ENCODE measurements around the gene TEDC1.
A peak's percentile ranks its signal among the peaks of the same experiment; 100 is the strongest.

Gene TEDC1

DNA sequence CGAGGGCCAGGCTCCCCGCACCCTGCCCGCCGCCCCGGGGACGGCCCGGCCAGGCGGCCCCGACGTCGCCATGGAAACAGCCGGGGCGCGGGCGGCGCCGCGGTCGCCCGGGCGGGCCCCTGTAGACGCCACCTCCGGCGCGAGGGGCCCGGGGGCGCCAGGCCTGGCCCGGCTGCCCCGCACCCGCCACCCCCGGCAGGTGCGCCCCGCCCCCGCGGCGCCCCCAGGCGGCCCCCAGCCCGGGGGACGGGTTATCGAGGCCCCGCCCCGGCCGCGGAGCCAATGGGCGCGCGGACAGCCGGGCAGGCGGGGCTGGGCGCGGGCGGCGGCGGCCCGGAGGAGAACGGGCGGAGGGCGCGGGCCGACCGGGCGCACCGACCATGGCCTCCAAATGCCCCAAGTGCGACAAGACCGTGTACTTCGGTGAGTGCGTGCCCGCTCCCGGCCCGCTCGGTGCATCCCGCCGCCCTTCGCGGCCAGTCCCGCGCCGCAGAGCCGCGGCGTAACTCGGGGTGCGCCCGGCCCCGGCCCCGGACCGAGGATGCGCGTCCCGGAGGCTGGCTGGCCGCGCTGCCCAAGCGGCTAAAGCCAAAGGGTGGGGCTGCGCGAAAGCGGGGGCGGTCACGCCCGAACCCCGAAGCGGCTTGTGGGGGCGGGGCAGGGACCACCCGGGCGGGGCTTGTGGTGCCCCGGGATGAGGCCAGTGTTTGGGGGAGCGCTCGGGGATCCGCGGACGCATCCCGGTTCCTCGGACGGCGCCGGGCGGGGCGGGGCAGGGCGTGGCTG, 16.4 kb upstream of the TEDC1 start, which contains the start of gene CRIP2:
TSS of gene CRIP2 (plus strand) at position 339 of the 786 bp plus-strand sequence. CDS start at position 381, 42 bp downstream.
- no peak for DNase-seq

GRCh38 chr14:105475269-105476096, 15.6 kb upstream of the TEDC1 start:
- no peak for DNase-seq

DNA sequence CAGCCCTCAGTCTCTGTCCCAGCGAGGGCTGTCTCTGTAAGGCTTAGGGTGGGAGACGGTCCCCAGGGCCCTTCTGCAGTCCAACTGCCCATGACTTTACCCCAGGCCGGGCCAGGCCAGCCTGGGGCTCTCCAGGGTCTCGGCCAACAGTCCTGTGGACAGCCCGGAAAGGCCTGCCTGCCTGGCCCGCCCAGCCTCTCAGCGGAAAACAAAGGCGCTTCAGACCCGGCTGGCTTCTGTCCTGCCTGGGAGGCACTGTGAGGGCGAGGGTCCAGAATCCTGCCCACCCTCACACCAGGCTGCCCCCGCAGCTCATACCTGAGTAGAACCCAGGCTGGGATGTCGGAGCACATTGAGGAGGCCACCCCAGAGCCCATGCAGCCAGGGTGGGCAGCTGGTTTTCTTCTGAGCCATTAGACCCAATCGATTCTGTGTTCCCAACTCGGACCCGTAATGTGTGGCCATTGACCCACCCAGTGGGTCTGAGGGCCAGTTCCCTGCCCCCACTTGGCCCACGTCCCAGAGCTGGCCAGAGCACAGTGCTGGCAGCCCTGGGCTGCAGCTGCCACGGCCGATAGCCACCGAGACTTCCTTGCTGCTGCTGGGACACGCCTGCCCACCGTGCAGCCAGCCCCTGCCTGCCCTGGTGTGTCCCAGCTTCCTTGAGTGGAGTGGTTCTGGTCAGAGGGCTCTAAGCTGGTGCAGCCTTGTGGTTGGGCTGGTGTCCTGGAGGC, 14.8 kb upstream of the TEDC1 start:
- DNase-seq, result no peak

- DNase-seq, result no peak
These were observed 14.0 kb upstream of the TEDC1 start for GRCh38 chr14:105476831-105477659.

DNA sequence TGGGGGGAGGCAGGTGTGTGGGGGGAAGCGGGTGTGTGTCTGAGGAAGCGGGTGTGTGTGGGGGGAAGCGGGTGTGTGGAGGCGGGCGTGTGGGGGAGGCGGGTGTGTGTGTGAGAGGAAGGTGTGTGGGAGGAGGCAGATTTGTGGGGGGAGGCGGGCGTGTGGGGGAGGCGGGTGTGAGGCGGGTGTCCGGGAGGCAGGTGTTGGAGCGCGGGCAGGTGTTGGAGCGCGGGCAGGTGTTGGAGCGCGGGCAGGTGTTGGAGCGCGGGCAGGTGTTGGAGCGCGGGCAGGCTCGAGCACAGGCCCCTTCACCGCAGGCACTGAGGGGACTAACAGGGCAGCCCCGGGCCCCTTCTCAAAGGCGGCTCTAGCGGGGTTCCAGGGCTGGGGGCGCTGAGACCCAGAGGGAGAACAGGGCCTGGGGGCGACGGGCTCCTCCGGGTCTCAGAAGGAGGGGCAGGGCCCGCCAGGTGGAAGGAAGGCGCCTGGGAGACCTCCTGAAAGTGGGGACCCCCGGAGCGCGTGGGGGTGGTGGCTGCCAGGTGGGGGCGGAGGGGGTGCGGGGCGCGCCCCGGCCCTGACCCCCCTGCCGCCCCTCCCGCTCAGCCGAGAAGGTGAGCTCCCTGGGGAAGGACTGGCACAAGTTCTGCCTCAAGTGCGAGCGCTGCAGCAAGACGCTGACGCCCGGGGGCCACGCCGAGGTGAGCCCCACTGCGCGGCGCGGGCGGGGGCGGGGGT, 13.2 kb upstream of the TEDC1 start:
- no peak for DNase-seq

- no peak for DNase-seq
These were observed 12.4 kb upstream of the TEDC1 start for GRCh38 chr14:105478398-105479251.

DNA sequence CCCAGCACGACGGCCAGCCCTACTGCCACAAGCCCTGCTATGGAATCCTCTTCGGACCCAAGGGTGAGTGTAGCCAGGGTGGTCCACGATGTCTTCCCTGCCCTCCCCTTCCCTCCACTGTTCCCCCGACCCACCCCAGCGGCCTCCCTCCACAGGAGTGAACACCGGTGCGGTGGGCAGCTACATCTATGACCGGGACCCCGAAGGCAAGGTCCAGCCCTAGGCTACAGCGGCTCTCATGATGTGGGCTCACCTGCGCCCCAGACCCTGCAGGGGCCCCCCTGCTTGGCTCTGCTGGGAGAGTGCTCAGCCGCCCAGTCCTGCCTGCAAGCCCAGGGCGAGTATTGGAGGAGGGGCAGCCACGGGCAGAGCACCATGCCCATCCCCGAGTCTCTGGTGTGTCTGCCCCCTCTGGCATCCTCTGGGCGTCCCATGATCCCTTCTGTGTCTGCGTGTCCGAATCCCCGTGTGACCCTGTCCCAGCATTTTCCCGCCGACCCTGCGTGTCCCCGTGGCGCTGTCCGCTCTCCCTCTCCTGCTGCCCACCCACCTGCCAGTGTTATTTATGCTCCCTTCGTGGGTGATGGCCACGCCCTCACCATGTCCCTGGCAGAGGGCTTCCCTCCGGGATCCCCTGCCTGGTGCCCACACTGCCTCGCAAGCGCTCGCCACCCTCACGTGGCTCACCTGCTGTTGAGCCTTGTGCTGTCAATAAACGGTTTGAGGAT, 11.5 kb upstream of the TEDC1 start:
- DNase-seq, result no peak

DNA sequence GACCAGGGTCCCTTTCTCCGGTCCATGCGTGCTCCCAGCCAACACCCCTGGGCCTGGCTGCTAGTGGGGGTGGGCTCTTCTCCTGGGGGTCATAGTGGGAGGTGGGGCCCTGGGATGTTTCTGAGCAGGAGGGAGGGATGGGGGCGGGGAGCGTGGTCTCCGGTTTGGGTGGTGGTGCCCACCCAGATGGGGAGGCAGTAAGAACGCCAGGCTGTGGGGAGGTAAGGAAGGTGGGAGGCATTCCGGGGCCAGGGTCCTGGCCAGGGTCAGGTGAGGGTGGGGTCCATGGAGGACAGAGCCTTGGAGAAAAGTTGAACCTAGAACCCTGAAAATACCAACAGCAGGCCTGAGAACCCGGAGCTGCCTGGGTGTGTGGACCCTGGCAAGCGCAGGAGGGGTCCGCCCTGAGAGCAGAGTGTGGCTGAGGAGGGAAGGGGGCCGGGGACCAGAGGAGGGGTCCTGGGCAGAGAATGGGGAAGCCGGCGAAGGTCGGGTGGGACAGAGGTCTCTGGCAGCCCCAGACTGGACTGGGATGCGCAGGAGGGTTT, 10.8 kb upstream of the TEDC1 start:
- no peak for DNase-seq

- peak; percentile 98 for DNase-seq
These were observed 9.9 kb upstream of the TEDC1 start for GRCh38 chr14:105480807-105481801.

GRCh38 chr14:105481886-105482457, 9.1 kb upstream of the TEDC1 start:
- peak; percentile 91 for DNase-seq

GRCh38 chr14:105482486-105483110, 8.4 kb upstream of the TEDC1 start:
- DNase-seq, result no peak

- DNase-seq, result no peak
These were observed 7.6 kb upstream of the TEDC1 start for GRCh38 chr14:105483300-105484068.

GRCh38 chr14:105484069-105484996, 6.7 kb upstream of the TEDC1 start:
- DNase-seq, result peak; percentile 70

- no peak for DNase-seq
These were observed 6.1 kb upstream of the TEDC1 start for GRCh38 chr14:105484997-105485393.

GRCh38 chr14:105485739-105486162, 5.3 kb upstream of the TEDC1 start:
- no peak for DNase-seq

Data from activated CD8-positive, alpha-beta memory T cell treated with anti-CD3 and anti-CD28 coated beads for 24 hours (primary cell).